Stimulated activated CD4-positive, alpha-beta T cell treated with anti-CD3 and anti-CD28 coated beads, TNF-alpha, amount 100 ng/mL, for 48 hours (primary cell): ENCODE measurements around the gene SEMA3A.
"Not testable (repeated sequence)": the region's sequence is repeated elsewhere in the genome, so short reads cannot be mapped to it uniquely, and the experiment has no call there.

Source experiments
- DNase-seq, 3 donors: peaks; one replicate each; pipeline ENCODE4 v3.0.0-alpha.2; 2020; ENCODE audit warnings: low read depth in 3 of 3

Gene SEMA3A

DNA sequence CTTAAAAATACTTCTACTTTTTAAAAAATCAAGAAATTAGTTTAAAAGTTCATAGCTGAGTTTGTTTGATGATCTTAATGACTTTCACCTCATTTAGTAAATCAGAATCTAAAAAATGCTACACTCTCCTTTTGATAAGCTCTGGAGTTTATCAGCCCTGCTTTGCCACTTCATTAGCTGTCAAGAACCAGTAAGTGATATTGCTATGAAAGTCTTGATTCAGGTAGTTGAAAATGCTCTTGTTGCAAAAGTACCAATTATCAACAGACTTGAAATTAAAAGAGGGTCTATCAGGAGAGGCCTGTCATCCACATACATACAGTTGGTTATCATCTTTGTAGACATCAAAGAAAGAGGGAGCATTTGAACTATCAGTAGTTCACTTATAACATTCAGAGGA, 41.6 kb downstream of the SEMA3A start:
- no peak for DNase-seq

DNA sequence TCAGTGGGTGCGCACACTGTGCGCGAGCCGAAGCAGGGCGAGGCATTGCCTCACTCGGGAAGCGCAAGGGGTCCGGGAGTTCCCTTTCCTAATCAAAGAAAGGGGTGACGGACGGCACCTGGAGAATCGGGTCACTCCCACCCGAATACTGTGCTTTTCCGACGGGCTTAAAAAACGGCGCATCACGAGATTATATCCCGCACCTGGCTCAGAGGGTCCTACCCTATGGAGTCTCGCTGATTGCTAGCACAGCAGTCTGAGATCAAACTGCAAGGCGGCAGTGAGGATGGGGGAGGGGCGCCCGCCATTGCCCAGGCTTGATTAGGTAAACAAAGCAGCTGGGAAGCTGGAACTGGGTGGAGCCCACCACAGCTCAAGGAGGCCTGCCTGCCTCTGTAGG, 44.2 kb downstream of the SEMA3A start:
- DNase-seq = not testable (repeated sequence)

DNA sequence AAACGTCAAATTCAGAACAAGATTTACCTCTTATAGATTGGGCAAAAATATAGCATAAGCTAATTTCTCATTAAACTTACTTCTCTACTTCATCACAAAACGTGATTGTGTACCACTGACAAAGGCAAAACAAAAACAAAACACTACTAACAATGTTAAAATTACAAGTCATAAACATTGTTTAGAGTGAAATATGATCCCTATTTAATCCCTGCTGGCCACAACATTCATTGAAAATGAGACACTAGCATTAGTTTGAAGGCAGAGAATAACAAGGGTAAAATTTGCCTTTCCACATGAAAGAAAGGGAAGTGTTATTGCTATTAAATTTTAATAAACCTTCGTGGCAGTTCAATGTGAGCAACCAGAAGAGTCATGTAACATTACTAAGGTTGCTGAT, 45.0 kb downstream of the SEMA3A start:
- DNase-seq = no peak

DNA sequence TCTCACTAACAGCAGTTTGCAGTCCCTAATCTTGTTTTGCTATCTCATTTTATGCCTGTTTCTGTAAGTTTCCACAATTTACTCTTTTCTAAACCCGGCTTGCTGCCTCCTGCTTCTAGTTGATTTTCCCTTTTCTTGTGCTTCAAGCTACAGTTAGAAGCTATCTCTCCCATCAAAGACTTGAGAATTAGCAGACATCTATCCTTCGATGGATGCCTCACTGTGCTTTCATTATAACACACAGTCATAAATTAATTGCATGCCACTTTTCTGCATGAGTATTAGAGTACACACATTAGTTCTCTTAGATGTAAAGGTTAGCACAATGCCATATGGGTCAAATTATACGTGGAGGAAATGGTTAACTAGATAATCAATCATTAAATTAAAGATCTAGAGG, 48.7 kb downstream of the SEMA3A start:
- no peak for DNase-seq

DNA sequence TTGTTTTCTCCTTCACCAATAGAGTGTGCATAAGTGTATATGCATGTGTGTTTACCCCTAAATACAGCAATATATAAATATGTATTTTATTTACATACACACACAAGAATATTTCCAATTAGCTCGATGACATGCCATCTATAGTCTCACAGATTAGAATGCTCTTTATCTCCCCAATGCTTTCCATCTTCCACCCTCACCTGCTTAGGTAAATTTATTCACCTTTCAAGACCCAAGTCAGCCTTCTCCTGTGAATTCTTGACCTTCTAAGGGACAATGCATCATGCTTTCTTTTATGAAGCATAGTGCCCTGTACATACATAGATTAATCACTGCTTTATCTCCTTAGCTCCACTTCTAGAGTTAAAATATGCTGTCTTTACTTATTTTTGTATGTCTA, 49.7 kb downstream of the SEMA3A start:
- no peak for DNase-seq

DNA sequence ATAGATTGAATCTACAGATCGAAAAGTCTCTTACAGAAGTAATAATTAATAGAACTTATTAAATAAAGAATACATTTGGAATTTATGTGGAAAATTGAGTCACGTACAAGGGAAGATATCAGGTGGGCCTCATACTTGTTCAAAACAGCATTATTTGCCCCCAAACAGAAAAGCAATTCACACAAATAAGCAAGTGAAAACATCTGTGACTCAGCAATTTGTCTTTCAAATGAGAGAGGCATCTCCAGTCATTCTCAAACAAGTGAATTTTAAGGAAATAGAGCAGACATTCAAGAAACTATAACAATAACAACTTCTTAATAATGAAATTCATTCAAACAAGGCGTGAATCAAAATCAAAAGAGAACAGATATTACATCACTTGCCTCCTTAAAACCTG, 50.1 kb downstream of the SEMA3A start:
- DNase-seq = no peak

DNA sequence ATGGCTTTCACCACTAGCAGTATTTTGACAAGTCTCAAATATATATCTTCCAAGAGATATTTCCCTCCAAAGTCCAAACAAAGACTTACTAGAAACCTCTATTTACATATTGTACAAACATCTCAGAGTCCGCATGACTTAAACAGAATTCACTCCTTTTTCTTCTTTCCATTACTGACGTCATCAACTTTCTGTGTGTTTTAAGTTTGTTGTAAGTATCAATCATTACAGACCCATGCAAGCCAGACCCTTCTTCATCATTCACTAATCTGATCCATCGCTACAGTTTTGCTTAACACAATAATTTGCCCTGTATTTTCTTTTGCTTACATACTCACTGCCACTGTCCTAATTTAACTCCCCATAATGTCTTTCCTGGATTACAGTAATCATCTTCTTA, 51.9 kb downstream of the SEMA3A start:
- DNase-seq = no peak

DNA sequence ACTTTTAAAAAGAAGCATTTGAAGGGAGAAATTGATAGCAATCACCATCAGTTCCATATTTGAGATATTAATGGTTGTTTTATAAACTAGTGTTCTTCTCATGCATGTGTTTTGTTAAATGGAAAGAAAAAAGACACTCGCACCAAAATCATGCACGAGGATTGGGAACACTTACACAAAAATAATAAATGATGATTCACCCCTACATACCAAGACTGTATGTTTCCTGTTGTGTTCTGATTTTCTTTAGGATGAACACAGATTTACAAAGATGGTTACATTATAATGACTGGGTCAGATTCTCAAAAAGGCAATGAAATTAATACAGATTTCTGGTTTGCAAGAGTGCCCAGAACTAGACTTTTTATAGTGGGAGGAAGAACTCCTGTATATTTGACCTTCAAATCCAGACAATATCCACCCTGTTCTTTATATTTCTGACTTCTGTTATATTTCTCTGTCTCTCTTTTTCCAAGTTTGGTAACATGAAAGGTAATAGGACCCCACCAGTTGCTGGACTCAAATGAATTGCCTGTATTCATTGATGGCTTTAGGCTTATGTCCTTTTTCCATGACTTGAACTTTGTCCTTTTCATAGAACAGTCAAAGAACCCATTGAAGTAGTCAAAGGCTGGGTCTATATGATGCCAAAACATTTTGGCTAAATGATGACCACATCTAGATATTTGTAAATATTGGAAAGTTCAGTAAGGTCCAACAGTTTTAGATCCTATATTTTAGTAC, 54.4 kb downstream of the SEMA3A start:
- DNase-seq = no peak

DNA sequence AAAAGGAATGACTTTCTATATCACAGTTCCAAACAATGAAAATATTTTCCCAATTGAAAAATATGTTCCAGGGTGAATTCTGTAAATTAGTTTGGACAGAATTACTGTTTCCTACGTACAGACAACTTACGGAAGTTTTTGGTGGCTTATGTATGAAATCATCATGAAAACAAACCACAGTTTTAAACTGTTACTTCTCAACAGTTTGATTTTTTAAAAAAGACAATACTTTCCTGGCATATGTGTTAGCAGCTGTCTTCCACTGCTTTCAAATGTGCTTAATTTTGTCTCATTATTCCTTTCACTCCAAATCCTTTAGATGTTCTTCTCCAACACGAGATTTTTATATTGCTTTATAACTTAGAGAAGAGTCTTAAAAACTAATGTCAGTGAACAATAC, 56.2 kb downstream of the SEMA3A start:
- DNase-seq = no peak

DNA sequence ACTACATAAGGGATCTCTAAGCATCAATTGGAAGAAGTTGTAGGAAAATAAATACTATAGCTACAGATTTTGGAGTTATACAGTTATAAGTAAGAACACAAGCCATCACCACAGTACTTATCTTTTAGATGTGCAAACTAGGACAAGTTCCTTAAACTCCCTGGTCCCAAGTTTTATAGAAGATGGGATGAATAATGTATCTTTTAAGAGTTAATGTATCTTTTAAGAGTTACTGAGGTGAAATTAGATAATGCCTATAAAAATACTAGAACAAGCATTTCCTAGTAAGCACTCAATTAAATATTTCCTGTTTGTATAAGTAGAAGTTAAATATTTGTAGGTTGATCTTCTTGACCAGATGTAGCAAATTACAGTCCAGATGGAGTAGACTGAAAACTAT, 56.8 kb downstream of the SEMA3A start:
- no peak for DNase-seq

DNA sequence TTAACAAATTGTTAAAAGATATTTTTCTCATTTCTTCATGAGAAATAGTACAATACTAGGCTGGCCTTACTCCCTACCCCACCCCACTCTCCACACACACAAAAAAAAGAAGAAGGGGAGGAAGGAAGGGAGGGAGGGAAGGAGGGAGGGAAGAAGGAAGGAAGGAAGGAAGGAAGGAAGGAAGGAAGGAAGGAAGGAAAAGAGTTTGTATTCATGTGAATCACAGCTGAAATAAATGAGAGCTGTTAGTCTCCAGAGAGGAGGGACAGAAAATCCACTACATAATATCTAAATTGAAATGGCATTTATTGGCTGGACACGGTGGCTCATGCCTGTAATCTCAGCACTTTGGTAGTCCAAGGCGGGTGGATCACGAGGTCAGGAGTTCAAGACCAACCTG, 57.8 kb downstream of the SEMA3A start:
- DNase-seq = no peak

DNA sequence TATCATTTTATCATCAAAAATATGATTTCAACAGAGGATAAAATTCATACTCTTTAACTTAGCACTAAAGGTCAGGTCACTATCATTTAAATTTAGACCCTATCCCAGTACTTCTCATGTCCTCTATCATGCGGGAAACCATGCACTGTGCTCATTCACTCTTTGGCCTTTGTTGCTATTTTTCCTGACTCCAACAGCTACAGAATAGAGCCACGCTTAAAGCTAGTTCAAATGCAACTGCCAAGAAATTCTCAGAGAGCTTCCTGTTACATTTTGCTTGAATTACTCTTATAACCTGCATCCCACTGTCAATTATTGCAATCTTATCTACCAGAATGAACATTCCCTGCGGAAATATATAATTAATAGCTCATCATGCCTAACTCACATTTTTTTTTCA, 58.3 kb downstream of the SEMA3A start:
- DNase-seq = no peak

DNA sequence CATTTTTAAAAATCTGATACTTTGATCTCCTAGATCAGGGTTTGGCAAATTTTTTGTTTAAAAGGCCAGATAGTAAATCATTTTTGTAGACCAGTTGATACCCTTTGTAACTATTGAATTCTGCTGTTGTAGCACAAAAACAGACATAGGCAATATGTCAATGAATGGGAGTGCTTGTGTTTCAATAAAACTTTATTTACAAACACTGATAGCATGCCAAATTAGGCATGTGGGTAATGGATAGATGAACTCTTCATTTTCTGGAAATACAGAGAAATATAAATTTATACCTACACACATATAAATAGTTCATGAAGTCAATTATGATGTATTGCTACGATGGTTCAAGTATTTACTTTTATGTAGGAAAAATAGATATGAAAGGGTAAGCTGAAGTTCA, 60.4 kb downstream of the SEMA3A start:
- no peak for DNase-seq

DNA sequence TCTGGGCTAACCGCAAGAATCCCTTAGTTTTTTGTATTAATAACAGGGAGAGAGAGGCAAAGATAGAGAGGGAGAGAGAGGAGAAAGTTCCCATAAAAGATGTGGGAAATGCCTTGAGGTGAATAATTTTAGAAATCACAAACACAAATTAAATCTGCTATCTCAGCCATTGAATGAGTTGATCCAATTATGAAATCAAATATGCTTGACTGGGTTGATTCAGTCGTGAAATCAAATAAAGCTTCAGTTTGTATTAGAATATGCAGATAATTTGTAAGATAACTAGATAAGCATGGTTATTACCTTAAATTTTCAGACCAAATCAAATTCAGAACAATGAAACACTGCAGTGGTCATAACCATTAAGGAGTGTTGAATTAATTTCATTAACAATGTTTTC, 68.9 kb downstream of the SEMA3A start:
- no peak for DNase-seq

DNA sequence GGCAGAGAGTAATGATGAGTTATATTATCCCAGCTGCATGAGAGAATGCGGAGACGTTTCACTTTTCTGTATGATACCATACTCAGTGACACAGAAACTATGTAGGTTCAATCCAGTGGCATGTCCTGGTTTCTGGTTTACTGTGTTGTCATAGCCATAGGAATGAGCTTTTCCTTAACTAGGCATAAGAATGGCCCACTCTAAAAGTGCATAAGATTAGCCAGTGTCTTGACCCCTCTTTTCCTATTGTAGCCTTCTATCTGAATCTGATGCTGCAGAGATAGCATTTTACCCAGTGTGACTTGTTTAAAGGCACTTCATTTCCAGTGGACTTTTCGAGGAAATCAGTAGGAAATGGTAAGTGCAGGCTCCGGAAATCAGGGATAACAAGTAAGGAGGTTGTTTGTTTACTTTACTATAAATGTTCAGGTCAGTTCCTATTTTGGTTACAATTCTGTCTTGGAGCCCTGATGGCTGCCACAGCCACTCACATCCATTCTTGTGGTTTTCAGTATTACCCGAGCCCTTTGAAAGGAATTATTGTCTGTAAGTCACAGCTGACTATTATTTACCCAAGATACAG, 70.5 kb downstream of the SEMA3A start:
- no peak for DNase-seq

DNA sequence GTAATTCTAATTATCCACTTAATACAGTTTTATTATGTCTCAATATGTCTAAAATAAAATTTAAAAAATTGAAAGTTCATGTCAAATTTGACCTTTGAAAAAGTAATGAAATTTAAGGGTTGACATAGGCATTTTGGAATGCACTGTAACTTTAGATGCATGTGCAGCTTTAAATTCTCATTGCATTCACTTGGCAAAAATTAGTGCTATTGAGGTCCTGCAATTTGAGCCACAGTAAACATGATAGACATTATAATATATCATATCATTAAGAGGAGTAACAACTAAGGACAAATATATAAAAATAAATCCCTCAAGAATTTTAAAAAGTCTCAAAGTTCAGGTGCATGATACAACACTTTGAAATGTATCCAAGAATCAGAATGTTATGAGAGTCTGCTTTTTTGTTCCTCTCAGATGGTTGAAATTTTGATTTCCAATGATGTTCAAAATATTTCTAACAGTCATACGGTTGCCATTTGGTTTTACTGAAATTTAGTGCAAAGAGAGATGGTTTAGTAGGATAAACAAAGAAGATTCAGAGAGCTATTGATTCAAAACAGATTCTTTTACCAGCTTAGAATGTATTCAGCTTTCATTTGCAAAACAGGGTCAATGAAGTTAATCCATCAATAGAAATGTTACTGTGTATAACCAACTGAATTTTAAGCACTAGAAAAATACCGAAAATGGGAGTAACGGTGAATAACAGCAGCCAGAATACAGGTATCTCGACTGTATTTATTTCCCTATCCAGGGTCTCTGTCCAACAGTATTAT, 71.8 kb downstream of the SEMA3A start:
- DNase-seq = no peak

DNA sequence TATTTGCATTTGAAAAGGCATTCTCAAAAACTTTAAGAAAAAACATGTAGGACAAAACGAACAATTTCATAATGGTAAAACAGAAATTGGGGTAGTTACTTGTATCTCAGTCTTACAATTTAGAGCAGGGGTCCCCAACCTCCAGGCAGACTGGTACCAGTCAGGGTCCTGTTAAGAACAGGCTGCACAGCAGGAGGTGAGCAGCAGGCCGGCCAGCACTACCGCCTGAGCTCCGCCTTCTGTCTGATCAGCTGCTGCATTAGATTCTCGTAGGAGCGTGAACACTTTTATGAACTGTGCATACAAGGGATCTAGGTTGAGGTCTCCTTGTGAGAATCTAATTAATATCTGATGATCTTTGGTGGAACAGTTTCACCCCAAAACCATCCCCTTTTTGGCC, 77.3 kb downstream of the SEMA3A start:
- DNase-seq = no peak

DNA sequence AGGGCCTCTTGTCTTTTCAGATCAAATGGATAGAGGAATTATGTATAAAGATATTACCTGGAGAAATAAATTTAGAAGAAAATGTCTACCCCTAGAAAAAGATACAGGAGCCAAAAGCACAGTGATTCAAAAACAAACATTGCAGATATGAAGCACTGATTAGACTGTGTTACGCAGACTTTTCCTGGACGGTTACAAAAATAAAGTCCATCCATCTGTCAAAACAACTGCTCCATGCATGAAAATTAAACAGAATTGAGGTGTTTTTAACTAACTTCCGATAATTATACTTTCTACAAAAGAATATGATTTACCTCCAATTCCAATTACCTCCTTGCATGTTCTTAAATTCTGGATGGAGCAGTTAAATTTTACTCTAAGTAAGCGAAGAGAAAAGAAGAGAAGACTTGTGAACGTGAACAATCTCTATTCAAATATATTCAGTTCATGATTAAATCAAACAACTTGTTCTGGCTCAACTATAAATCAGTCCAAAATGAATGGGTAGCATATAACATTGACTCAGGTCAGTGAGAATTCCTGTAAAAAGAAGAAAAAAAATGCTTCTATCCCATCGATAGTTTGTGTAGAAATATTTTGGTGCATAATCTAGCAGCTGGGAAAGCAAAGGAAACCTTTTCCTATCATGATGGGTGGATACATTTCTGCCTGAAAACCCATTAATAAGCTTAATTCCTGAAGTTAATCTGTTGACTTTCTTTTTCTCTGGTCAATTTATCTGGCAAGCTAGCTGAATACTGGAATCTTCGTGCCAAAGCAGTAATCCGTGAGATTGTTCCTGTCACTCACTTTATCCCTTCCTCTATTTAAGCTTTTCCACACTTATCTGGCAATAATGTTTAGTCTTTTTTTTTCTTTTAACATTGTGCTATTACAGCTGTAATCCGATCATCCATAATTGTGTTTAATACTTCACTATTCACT, 80.4 kb downstream of the SEMA3A start:
- no peak for DNase-seq

DNA sequence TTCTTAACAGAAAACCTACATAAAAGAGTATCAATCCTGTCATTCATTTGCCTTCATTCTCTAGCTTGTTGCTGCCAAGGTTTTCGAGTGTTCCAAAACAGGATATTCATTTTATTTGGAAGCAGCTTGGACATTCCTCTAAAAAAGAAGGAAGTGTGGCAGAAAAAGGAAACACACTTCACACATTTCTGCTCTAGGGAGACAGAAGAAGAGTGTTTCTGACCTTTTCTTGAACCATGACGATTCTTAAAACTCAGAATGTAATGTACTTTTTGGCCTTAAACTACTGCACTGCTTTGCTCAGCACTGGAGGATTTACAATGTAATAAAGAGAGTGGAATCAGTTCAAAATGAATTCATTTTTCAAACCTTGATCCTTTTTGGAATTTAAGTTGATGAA, 81.3 kb downstream of the SEMA3A start:
- DNase-seq = no peak

DNA sequence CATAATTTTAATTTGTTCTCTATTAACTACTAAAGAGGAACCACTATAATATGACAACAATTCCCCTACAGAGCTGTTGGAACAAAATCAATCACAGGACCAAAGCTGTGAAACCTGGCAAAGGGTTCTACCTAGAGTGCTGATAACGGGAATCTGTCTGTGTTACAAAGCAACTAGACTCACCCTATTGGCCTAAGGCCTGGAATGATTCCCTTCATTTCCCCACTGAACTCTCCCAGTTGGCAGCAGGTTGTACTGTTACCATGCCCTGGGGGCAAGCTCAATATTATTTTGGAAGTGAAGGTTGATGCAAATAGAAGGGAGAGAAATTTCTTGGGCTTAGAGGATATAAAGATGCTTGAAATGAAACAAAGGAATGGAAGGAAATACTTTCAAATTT, 81.8 kb downstream of the SEMA3A start:
- DNase-seq = no peak

DNA sequence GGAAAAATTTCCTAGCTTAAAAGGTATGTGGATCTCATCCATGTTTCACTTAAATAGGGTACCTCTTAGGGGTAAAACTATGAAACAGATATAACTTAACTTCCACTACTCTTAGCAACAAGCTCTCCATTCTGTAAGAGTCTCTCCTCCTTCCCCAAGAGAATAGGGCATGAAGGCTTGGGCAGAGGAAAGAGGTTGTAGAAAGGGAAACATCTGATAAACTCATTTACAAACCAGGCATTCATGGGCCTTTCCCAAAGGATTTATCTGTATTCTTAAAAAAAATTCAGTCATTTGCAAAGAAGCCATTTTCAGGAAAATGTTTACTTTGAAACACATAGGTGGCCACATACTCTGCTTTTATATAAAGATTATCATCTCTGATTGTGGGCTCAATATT, 82.7 kb downstream of the SEMA3A start:
- DNase-seq = no peak

DNA sequence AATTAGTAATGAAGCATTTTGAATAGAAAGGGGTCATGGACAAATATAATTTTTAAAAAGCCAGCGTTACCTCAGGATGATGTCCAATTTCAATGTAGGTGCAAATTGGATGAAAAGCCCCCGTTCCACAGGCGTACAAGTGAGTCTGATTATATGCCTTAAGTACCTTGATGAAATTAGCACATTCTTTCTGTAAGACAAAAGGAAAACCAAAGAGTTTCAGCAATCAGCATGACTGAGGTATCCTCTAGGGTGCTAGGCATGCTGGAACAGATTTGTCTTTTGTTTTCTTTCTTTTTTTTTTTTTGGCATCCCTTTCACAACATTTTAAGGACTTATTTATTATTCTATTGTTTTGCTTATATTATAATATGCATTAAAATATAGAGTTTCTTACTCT, 84.2 kb downstream of the SEMA3A start:
- no peak for DNase-seq
